ENCODE data around the gene MYH11.

GRCh38 chr16:15741207-15741871 lies 115.5 kb downstream of the MYH11 start:
- TF ChIP-seq CTCF (IDR thresholded peaks at IDR 0.05) (no peak), ZFX (IDR thresholded peaks at IDR 0.05; ENCODE audit: borderline replicate concordance) (no peak)
